Sigmoid colon (tissue), 4 donors: Measurements from ENCODE around the gene KCTD16.

ENCODE experiments used
- EP300 ChIP-seq, 4 donors: sonication (generic); formaldehyde crosslinking; IDR thresholded peaks; one replicate each; pipeline ENCODE4 v1.6.1; 2017; ENCODE audit warnings: antibody characterized with exemption in 4 of 4
- POLR2A ChIP-seq, 2 donors: fragments of 450-650 bp; IDR thresholded peaks; one replicate each; pipeline ENCODE4 v1.6.1; 2016; ENCODE audit warnings: antibody characterized with exemption in 2 of 2, mild to moderate bottlenecking in 2 of 2, moderate library complexity in 2 of 2
- POLR2AphosphoS5 ChIP-seq, 4 donors: sonication (generic); formaldehyde crosslinking; IDR thresholded peaks; one replicate each; pipeline ENCODE4 v1.6.1; 2017; ENCODE audit warnings: antibody characterized with exemption in 4 of 4
- TF ChIP-seq, protein P1 (sequence below), 4 experiments: fragments of 450-650 bp in 3 of 4; fragments of 200-600 bp in 1 of 4; IDR thresholded peaks; one replicate each; pipeline ENCODE4 v1.5.1; 2016 to 2019; ENCODE audit warnings: antibody characterized with exemption in 4 of 4, mild to moderate bottlenecking in 3 of 4, moderate library complexity in 2 of 4

DNA sequence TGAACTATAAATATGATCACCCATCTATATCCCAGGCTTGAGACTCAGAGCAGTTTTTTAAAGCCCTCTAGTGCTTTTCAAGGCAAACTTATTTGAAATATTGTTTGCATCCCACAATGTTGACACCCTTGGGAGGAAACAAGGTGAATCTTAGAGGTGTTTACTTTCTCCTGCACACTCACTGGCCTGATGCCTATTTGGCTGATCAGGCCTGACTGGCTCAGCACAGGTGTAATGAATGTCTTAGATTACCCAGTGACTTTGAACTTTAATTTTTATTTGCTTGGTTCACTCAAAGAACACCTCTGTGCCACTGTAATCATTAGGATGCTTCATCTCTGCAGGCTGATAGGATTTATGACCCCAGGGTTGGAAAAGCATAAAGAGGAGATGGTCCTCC is 158.3 kb downstream of the KCTD16 start:
- TF ChIP-seq POLR2AphosphoS5 (IDR thresholded peaks at IDR 0.05) (no peak), EP300 (IDR thresholded peaks at IDR 0.05) (no peak), POLR2A (IDR thresholded peaks at IDR 0.05) (no peak)
- TF ChIP-seq, protein P1, sequence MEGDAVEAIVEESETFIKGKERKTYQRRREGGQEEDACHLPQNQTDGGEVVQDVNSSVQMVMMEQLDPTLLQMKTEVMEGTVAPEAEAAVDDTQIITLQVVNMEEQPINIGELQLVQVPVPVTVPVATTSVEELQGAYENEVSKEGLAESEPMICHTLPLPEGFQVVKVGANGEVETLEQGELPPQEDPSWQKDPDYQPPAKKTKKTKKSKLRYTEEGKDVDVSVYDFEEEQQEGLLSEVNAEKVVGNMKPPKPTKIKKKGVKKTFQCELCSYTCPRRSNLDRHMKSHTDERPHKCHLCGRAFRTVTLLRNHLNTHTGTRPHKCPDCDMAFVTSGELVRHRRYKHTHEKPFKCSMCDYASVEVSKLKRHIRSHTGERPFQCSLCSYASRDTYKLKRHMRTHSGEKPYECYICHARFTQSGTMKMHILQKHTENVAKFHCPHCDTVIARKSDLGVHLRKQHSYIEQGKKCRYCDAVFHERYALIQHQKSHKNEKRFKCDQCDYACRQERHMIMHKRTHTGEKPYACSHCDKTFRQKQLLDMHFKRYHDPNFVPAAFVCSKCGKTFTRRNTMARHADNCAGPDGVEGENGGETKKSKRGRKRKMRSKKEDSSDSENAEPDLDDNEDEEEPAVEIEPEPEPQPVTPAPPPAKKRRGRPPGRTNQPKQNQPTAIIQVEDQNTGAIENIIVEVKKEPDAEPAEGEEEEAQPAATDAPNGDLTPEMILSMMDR (IDR thresholded peaks at IDR 0.05), result no peak
